DMS114 treated with DMSO at 0.1 percent for 48 hours (cell line): ENCODE results near the gene LDB3.
A peak's percentile ranks its signal among the peaks of the same experiment; 100 is the strongest.
"Not testable (repeated sequence)": the region's sequence is repeated elsewhere in the genome, so short reads cannot be mapped to it uniquely, and the experiment has no call there.

Source experiments
- DNase-seq: peaks from one replicate; lab custom pipeline; 2025; ENCODE audit not compliant: unreplicated experiment; lab: John Stamatoyannopoulos, UW

LDB3 gene

DNA sequence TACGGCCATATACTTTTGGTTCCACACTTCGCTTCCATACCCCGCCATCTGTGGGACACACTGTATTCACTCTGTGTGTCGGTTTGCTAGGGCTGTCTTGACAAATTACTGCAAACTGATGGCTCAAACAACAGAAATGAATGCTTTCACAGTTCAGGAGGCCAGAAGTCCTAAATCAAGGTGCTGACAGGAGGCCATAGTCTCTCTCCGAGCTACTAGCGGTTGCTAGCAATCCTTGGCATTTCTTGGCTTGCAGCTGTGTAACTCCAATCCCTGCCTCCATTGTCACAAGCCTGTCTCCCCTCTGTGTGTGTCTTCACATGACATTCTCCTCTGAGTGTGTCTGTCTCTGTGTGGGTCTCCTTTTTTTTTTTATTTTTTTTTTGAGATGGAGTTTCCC lies 59.2 kb downstream of the LDB3 start:
- no peak for DNase-seq

DNA sequence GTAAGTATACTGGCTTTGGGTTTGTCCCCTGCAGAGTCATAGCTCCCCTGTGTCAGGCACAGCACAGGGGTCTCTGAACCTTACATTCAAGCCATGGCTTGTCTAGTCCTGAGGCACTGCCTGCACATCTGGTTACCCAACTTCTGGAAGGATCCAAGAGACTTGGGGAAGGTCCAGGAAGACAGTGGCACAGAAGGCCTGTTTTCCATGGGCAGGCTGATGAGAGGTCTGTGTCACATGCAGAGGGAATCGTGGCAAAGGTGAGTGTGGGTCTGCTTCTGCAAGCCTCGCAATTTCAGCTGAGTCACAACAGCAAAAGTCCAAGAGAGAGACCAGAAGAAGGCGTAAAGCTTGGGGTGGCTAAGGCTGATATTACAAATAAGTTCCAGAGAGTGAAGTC lies 59.7 kb downstream of the LDB3 start:
- no peak for DNase-seq

DNA sequence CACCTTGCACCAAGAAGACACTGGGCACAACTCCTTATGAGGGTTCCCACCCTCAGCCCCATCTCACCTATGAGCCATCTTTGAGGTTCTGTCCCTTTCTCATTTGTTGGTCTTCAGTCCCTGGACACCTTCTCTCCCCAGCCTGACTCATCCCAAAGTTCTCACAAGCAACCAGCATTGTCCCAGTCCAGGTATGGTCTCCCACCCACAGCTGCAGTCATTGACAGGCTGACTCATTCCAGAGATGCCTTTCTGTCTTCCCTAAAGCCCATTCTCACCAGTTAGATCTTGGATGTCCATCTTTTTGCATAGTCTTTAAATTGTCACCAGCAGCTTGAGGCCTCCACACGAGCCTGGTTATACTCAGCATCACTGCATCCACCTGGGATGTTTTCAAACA lies 61.4 kb downstream of the LDB3 start:
- no peak for DNase-seq

DNA sequence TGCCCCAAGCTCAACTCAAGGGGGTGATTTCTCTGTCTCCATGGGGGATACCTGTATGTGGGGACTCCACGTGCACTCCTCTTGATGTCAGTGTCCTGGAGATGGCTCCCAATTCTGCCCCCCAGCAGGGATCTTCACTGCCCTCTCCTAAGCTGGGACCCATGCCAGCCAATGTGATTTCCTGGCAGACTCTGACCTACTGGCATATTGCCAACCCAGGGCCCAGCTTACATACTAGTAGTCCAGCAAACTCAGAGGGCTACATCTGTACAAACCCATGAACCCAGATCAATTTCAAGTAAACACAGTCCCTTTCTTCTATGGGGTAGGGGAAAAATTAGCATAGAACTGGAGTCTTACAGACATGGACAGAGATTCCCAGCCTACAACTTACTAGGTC lies 61.9 kb downstream of the LDB3 start:
- DNase-seq, result no peak

DNA sequence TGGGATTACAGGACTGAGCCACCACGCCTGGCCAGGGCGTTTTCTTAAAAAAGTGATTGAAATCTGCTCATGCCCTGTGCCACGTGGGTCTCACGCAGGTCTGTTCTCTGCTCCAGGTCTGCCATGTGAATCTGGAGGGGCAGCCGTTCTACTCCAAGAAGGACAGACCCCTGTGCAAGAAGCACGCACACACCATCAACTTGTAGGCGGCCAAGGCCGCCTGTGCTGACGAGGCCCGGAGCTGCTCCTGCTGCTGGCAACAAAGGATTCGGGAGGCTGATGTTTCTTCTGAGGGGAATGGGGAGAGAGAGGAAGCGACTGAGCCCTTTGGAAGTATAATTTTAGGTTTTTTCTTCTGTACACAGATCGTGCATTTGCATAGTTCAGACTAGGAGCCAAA lies 64.5 kb downstream of the LDB3 start:
- no peak for DNase-seq

DNA sequence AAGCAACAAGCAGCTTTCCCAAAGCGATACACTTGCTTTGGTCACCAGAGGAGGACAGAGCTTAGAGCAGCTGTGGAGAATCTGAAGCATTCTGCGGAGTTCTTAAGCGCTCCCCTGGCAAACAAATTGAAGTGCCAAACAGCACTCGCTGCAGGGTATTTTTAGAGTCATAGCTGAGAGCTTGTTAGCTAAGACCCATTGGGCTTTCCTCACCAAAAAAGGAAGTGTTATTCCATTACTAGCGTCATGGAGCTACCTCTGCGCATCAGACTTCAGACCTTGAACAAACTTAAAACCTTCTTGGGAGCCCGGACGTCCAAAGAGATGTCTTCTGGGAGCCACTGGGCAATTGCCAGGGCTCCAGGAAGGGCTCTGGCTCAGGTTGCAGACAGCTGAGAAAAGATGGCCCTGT lies 65.0 kb downstream of the LDB3 start:
- no peak for DNase-seq

DNA sequence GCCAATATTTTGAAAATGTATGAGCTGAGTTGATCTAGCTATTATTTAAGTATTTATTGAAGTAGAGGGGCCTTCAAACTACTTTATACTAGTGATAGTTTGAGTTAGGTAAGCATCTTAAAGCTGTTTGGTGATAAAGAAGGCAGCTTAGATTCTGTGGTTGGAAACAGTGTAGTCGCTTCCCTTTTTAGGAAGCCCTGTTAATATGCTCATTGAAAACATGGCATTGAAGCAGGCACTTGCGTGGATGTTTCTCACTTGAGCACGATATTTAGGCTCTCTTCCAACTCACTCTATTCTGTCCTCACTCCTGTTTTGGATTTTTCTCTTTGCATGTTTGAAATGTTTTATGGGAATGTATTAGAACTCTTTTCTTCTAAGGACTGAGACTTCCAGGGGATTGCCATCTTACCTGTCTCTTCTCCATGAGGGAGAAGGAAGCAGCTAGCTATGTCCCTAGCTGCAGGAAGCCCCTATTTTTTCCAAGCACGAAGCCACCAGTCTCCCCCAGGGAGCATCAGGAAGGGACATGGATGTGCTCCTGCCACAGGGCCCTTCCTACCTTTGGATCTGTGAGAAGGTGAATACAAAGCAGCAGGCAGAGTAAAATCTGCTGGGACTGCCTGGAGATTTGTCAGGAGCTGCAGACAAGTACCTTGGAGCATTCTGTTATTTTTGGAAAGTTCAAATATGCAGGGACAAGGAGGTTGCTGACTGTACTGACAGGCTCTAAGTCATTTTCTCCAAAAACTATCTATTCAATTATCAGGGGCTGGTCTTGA lies 66.1 kb downstream of the LDB3 start:
- no peak for DNase-seq

DNA sequence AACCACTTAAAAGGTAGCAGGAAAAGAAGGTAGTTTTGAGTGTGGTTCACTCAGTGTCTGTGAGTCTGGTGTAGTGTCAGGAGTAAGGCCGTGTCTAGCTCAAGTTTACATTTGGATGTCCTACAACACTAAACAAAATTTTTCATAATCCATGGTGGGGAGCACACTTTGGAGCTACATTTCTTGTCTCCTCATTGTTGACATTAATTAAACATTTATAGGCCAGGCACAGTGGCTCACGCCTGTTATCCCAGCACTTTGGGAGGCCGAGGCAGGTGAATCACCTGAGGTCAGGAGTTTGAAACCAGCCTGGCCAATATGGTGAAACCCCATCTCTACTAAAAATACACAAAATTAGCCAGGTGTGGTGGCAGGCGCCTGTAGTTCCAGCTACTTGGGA lies 67.0 kb downstream of the LDB3 start:
- DNase-seq, result not testable (repeated sequence)

DNA sequence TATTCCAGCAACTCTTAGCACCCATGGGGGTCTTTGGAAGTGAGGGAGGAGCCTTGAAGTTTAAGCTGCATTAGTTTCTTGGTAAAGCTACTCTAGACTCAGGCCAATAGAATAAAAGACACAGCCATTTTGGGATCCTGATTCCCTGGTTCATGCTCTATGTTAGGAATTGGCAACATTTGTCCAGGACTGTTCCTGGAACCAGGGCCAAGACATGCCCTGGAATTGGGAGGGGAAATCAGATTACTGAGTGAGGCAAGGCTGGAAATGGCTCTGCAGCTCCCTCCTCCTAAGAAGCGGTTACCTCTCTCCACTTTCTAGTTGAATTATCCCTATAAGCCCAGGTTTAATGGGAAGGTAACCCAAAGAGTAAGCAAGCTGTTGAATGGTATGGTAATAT lies 73.9 kb downstream of the LDB3 start:
- no peak for DNase-seq

DNA sequence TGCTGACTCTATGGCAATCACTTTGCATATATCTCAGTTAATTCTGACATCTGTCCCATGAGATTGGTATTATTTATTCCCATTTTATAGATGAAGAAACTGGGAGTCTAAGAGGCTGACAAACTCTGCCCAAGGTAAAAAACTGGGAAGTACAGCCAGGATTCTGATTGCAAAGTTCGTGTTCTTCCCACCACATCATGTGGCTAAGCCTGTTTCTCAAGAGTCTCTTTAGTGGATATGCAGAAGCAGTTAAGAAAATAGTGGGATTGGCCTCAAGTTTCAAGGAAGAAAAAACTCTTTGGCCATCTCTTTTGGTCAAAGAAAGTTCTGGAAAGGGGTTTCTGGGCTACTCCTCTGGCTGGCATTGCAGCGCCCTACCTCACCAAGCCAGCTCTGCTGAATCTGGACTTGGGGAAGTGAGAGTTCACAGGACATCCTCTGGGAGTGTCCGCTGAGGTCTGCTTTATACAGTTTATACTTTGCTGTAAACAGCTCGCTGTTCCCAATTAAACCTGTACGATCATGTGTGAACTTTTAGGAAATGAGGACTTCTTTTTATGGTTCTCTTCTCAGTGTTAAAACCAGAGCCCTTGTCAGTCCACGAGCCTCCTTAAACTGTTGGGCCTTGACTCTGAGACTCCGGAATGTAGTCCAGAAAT lies 75.9 kb downstream of the LDB3 start:
- DNase-seq, result no peak

DNA sequence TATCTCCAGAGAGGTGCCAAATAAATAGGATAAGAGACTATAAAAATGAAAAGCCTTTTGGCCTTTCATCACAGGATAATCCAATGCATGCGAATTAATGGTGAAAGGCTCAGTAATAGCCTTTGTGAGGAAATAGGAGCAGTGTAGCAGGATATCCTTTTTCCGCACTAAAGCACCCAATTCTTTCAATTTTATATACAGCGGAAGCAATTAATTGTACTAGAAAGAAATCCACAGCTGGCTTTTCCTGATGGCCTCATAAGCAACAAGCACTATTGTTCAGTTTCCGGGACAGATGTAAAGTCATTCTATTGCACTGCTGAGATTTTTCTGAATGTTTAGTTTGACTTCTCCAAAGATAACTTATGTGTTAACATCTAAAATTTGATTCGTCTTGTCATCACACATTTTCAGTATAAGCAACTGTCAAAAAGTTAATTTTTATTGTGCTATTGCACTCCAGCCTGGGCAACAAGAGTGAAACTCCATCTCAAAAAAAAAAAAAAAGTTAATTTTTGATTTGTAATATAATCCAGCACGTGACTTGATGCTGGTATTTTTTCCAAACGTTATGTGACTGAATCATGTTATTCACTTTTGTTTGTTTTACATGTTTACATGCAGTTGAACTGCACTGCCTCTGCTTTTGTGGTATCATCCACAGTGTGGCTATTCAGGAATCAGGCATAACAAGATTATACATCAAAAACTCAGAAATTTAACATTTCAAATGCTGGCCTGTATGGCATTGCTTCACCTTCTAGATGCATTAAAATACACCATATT lies 79.7 kb downstream of the LDB3 start:
- DNase-seq, result no peak

DNA sequence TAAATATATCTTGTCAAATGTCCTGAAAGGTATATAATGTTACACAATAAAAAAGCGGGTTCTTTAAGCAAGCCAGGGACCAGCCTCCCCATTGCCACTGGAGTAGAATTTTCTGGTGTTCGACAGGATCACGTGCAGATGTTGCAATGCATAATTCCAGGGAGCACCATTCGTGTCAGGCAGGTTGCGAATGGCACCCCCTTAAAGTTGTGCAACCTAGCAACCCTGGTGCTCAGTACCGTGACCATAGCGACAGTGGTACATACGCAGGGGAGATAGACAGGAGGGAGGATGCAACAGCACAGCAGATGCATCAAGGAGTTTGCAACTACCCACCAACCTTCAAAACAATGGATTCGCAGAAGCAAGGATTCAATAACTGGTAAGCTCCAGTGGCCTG lies 81.5 kb downstream of the LDB3 start:
- DNase-seq, result no peak

DNA sequence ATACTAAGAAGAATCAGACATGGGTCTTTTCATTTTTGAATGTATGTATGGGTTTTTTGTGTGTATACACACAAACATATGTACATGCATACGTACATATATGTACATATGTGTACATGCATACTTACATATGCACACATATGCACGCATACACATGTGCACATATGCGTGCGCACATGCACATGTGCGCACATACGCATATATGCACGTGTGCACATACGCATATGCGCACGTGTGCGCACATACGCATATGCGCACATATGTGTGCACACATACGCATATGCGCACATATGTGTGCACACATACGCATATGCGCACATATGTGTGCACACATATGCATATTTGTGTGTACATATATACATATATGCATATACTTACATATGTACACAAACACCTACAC lies 83.2 kb downstream of the LDB3 start:
- DNase-seq, result no peak

DNA sequence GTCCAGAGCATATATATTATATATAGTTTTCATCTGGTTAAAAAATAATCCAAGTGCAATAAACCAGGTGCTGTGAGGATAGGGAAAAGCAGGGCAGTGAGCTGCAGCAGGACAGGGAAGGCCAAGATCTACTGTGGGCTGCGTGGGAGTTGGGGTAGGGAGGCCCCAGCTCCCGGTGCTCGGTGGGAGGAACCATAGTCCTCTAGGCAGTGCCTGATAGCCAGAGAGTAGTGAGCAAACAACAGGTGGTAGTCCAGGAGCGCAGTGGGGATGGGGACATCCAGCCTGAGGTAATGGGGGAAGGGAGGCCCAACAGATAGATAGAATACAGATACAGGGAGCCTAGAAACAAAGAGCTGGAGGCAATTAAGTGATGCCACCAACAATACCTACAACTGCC lies 84.0 kb downstream of the LDB3 start:
- no peak for DNase-seq

DNA sequence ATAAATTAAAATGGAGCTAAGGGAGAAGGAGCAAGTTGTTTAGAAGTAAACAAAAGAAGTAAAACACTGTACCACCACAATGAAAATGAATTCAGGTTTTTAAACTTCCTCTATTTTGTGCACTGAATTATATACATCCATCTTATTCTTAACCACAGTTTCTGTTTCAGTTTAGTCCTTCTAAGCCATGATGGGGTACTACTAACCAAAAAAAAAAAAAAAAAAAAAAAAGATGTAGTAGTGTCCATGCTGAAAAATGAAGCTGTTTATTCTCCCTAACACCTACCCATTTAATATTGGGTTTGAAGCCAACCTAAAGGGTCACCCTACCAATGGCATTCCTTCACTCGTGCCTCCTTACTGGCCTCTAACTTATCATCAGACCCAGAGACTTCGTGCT lies 84.7 kb downstream of the LDB3 start:
- no peak for DNase-seq

DNA sequence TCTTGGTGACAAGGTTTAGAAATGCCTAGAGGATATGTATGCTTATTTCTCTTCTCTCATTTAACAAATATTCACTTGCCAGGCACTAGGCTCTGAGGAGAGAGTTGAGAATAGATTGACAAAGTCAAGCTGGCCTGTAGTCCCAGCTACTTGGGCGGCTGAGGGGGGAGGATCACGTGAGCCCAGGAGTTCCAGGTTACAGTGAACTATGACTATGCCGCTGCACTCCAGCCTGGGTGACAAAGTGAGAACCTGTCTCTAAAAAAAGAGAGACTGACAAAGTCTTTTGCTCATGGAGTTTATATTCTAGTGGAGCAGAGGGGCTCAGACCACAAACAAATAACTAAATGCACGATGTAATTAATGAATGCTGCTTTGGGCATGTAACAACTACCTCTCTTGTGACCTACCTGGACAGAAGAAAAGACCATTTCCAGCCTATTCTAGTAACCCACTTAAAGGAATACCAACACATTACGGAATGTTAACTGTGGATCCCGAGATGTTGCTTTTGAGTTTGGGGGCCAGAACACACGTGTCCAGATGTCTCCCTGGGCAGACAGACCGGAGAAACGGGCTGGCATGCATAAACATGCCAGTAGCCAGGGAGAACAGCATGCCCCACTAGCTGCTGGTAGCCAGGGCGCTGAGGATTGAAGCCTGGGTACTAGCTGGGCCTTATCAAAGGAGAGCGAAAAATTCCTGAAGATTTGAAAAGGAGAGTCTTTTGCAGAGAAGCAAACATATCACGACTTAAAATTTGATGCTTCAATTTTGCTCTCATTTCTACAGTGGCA lies 85.5 kb downstream of the LDB3 start:
- DNase-seq, result no peak

DNA sequence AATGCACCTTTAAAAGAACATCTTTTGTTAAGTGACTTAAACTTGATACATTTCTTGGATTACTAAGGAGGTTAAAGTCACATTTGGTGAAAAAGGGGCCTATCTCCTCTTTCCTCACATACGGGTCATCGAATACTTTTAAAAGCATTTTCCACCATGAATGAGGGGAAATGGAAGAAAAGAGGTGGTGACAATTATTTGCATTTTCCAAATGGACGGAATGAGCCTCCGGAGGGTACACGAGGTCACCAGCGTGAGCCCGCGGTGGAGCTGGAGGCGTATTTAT lies 87.1 kb downstream of the LDB3 start:
- DNase-seq, result no peak

DNA sequence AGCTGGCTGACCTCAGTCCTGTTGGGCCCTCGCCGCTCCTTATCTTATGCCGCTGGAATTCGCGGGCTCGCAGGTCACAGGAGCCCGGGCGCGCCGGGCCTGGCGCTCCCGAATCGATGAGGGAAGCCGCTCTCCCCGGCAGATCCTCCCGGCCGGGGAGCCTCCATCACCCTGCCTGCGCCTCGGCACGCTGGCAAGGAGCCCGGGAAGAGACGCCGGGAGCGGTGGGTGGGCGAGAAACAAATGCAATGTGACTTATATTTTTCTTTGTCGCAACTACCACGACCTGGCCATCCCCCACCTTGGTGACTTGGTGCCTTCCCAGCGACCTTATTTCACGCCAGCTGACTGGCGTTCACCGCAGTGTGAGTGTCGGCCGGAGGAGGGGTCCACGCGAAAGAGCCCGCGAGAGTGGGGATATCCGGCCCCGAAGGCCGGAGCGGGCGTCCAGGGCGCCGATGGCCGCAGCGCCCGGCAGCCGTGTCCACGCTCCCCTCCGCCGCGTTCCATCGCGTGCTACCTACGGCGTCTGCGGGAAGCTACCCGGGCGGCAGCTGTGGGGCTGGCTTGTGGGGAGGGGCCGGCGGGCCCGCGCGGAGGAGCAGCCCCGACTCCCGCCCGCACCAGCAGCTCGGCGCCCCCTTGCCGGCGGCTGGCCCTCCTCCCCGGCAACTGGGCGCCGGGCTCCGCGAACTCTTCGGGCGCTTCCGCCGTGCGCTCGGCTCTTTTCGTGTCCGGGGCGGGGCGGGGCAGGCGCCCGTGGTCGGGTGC lies 87.6 kb downstream of the LDB3 start:
- DNase-seq, result peak; percentile 57

DNA sequence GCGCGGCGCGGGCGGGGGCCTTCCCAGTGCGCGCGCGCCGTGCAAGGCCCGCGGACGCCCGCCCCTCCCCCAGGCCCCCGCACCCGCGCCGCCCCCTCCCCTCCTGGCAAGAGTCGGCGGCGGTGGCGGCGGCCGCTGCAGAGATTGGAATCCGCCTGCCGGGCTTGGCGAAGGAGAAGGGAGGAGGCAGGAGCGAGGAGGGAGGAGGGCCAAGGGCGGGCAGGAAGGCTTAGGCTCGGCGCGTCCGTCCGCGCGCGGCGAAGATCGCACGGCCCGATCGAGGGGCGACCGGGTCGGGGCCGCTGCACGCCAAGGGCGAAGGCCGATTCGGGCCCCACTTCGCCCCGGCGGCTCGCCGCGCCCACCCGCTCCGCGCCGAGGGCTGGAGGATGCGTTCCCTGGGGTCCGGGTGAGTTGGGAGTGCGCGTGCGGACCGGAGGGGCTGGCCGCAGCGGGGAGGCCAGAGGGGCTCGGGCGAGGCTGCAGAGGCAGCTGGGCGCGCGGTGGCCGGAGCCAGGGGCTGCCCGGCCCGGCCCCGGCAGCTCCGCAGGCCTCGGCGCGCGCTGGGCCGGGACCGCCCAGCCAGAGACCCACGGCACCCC lies 88.3 kb downstream of the LDB3 start, which contains the start of gene BMPR1A:
BMPR1A (plus strand) TSS at position 109 of the 602 bp plus-strand sequence. CDS start 119,400 bp downstream, outside the sequence.
- DNase-seq, result peak; percentile 77
